HepG2 (cell line): ENCODE results near the gene LMAN2. TPM values are rescaled to one million over a fixed set of nuclear protein-coding genes. Genes with fewer than 3 reads are reported as not detected.

Source experiments
- ATAC-seq: fragments of 200-7000 bp; cut with Tn5 transposase; 3 replicates; pipeline ENCODE4 v1.9.1; 2020; ENCODE audit warnings: mild to moderate bottlenecking, moderate library complexity
- BruUV-seq: library from RNA; stranded (reverse); fragments of 400-500 nt; replicated peaks from 2 replicates; lab custom pipeline; 2021; lab: Mats Ljungman, UMichigan
- CTCF ChIA-PET: fragments of 300-600 bp; formaldehyde crosslinking; extraction: SDS; loops from one replicate; lab custom pipeline; 2021; ENCODE audit warnings: low total read pairs, inconsistent platforms, low intra/inter-chr PET ratio; lab: Yijun Ruan, JAX
- POLR2A ChIA-PET: fragments of 350-600 bp; sonication (Branson Sonifier 250); formaldehyde crosslinking; loops from one replicate; lab custom pipeline; 2020; ENCODE audit warnings: antibody characterized with exemption, inconsistent platforms; lab: Yijun Ruan, JAX
- DNase-seq: peaks from one replicate; pipeline ENCODE4 v3.0.0-alpha.2; 2015; ENCODE audit warnings: low spot score
- FAIRE-seq: peaks from 3 replicates; lab custom pipeline; 2011; peaks lifted over from hg19 to GRCh38; lab: Jason Lieb, UNC
- H2AFZ ChIP-seq: one replicate; pipeline ENCODE4 v1.6.1; 2011; ENCODE audit warnings: low read length, inconsistent platforms
- H3K27ac ChIP-seq: fragments of 300-600 bp; 3 replicates; pipeline ENCODE4 v1.8.0; 2011; ENCODE audit warnings: mixed run types, mild to moderate bottlenecking, mixed read lengths, low read length, inconsistent platforms; ENCODE audit not compliant: insufficient read depth; ENCODE audit errors: extremely low read length
- H3K27me3 ChIP-seq, 2 experiments: fragments of 200-600 bp in 1 of 2; 2 replicates in 1 of 2; 3 replicates in 1 of 2; pipeline versions ENCODE4 v1.6.0 to v1.8.0; 2011; ENCODE audit warnings: low read length in 2 of 2, mild to moderate bottlenecking in 2 of 2, moderate library complexity in 2 of 2, inconsistent platforms in 1 of 2; ENCODE audit not compliant: insufficient read depth in 2 of 2, control insufficient read depth in 1 of 2
- H3K36me3 ChIP-seq, 2 experiments: fragments of 200-600 bp in 1 of 2; replicated peaks in 1 of 2; 2 replicates in 1 of 2; 3 replicates in 1 of 2; pipeline versions ENCODE4 v1.5.1 to v1.8.0; 2011; ENCODE audit warnings: low read length in 2 of 2, inconsistent platforms in 1 of 2; ENCODE audit not compliant: insufficient read depth in 2 of 2, control insufficient read depth in 1 of 2
- H3K4me1 ChIP-seq: 2 replicates; pipeline ENCODE4 v1.5.1; 2012; ENCODE audit warnings: low read length, inconsistent platforms; ENCODE audit not compliant: insufficient read depth
- H3K4me2 ChIP-seq: 2 replicates; pipeline ENCODE4 v1.6.0; 2011; ENCODE audit warnings: low read depth, low read length, inconsistent platforms
- H3K4me3 ChIP-seq, 3 experiments: fragments of 200-600 bp in 1 of 3; sonication (generic), shearing (Covaris generic) in 1 of 3; replicated peaks in 1 of 3; 2 replicates each; pipeline ENCODE4 v1.5.1; 2011 to 2016; ENCODE audit warnings: low read length in 3 of 3, inconsistent platforms in 2 of 3, low read depth in 2 of 3, mild to moderate bottlenecking in 2 of 3, control low read depth in 1 of 3, mixed read lengths in 1 of 3; ENCODE audit not compliant: insufficient read depth in 1 of 3
- H3K79me2 ChIP-seq: one replicate; pipeline ENCODE4 v1.6.1; 2011; ENCODE audit warnings: low read length, inconsistent platforms; ENCODE audit not compliant: insufficient read depth
- H3K9ac ChIP-seq: 2 replicates; pipeline ENCODE4 v1.6.0; 2011; ENCODE audit warnings: mild to moderate bottlenecking, low read depth, low read length, inconsistent platforms; ENCODE audit not compliant: insufficient read depth
- H3K9me3 ChIP-seq: 2 replicates; pipeline ENCODE4 v1.5.1; 2012; ENCODE audit warnings: mild to moderate bottlenecking, low read length
- H4K20me1 ChIP-seq: 2 replicates; pipeline ENCODE4 v1.6.0; 2011; ENCODE audit warnings: inconsistent platforms, mild to moderate bottlenecking, low read length, moderate library complexity; ENCODE audit not compliant: insufficient read depth
- FOXK2 ChIP-seq: fragments of 450-650 bp; IDR thresholded peaks from 2 replicates; pipeline ENCODE4 v1.6.1; 2016
- ISL2 ChIP-seq: sonication (generic); formaldehyde crosslinking; IDR thresholded peaks from 2 replicates; pipeline ENCODE4 v1.5.0; 2020; ENCODE audit warnings: missing genetic modification reagents
- MAFK ChIP-seq, 2 experiments: IDR thresholded peaks in 1 of 2; conservative IDR thresholded peaks in 1 of 2; 2 replicates each; pipeline ENCODE4 v1.6.1; 2011; ENCODE audit warnings: improper control_type of control experiment in 2 of 2, low read length in 2 of 2
- ZNF260 ChIP-seq: sonication (generic); formaldehyde crosslinking; IDR thresholded peaks from 2 replicates; pipeline ENCODE4 v1.4.0; 2020; ENCODE audit warnings: missing genetic modification reagents, low read depth, mild to moderate bottlenecking, borderline replicate concordance
- ZNF513 ChIP-seq: sonication (generic); formaldehyde crosslinking; conservative IDR thresholded peaks from 2 replicates; pipeline ENCODE4 v1.5.0; 2020; ENCODE audit warnings: missing genetic modification reagents
- WGBS: methylation state at CpG from one replicate; pipeline ENCODE4 v1.1.6; 2017; ENCODE audit warnings: low lambda C conversion rate; 5-methylcytosine and 5-hydroxymethylcytosine counted together
- in situ Hi-C: cut with HindIII; loops from 2 replicates; pipeline ENCODE4 v1.10.0; 2017; ENCODE audit warnings: low pct_unique_long_range_greater_than_20kb; ENCODE audit not compliant: extremely low pct_ligation_motif_present
- intact Hi-C: fragments of 100-400 bp; cut with micrococcal nuclease; formaldehyde crosslinking; loops from one replicate; pipeline ENCODE4 v1.10.0; 2022; ENCODE audit not compliant: unreplicated experiment
- polyA plus RNA-seq, 8 experiments: library from polyadenylated mRNA; depleted of rRNA in 3 of 8; stranded (reverse) in 7 of 8; unstranded in 1 of 8; fragments of >200 nt; fragmentation: Illumina TruSeq in 4 of 8; extraction: Trizol in 4 of 8; gene quantifications; 2 replicates each; pipeline versions ENCODE4 v1.2.1 to v1.2.3, GENCODE V29; 2011 to 2016; ENCODE audit warnings: low read depth in 4 of 8, missing spikeins in 1 of 8, mixed read lengths in 1 of 8; ENCODE audit not compliant: insufficient read depth in 1 of 8
- total RNA-seq, 5 experiments: library from RNA; depleted of rRNA; stranded (reverse); fragments of >200 nt; fragmentation: Illumina TruSeq; extraction: Trizol; gene quantifications; 2 replicates each; pipeline ENCODE4 v1.2.3, GENCODE V29; 2016; ENCODE audit warnings: low read depth in 1 of 5
- TF ChIP-seq, protein P1 (sequence below): IDR thresholded peaks from 2 replicates; pipeline ENCODE4 v1.6.1; 2016; ENCODE audit warnings: missing compliant biosample characterization, missing genetic modification reagents, borderline replicate concordance

The LMAN2 gene
- total and polyA plus RNA-seq, 2 of the 13 experiments (the other 11 are each of a cell fraction or from before 2014, with no cell fraction given) = 191 to 197 TPM

- ATAC-seq (no peak), DNase-seq (no peak), FAIRE-seq (no peak)
- peaks cover 32% of the 10 kb centered on the region for H3K4me1 ChIP-seq
- intact Hi-C loops (no loop called here), in situ Hi-C loops (loop anchor here (5.0 kb wide), 1 partner anchor 189 kb away; no protein-coding TSS in a partner anchor)
- peaks cover 16% of the 10 kb centered on the region for H4K20me1 ChIP-seq
- H3K27ac ChIP-seq = no peak overlapping the region
- ChIA-PET POLR2A (interaction anchor here (0.7 kb wide), 1 partner anchor 197 kb away, joined by 3 read pairs; no protein-coding TSS in a partner anchor), CTCF (no interaction called here)
- no TSS peak for BruUV-seq
- no peak overlapping the region for H2AFZ ChIP-seq
- H3K9ac ChIP-seq = no peak overlapping the region
- no peak overlapping the region for H3K4me3 ChIP-seq
- WGBS = 94% methylated on average over 2 of the region's 2 CpGs
- H3K4me2 ChIP-seq = no peak overlapping the region
- H3K36me3 ChIP-seq = peaks cover 3 to 19% of the 10 kb centered on the region in 2 experiments; a peak in 4 of 5 replicates
- no peaks in the 10 kb centered on the region for H3K9me3 ChIP-seq
- TF ChIP-seq ISL2 (CRISPR knock-in tag) (no peak), ZNF513 (CRISPR knock-in tag) (no peak), MAFK (conservative IDR thresholded peaks at IDR 0.05 in 1 of 2, IDR thresholded peaks at IDR 0.05 in 1 of 2; ENCODE audit: low read length in 2 of 2) (no peak), ZNF260 (CRISPR knock-in tag) (no peak), FOXK2 (no peak)
- TF ChIP-seq, protein P1, sequence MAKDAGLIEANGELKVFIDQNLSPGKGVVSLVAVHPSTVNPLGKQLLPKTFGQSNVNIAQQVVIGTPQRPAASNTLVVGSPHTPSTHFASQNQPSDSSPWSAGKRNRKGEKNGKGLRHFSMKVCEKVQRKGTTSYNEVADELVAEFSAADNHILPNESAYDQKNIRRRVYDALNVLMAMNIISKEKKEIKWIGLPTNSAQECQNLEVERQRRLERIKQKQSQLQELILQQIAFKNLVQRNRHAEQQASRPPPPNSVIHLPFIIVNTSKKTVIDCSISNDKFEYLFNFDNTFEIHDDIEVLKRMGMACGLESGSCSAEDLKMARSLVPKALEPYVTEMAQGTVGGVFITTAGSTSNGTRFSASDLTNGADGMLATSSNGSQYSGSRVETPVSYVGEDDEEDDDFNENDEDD (CRISPR knock-in tag) = no peak
- peaks cover 31% of the 10 kb centered on the region for H3K79me2 ChIP-seq
- no peaks in the 10 kb centered on the region; a peak in 1 of 5 replicates for H3K27me3 ChIP-seq
Observed at GRCh38 chr5:177300951-177301350, 50.5 kb downstream of the LMAN2 start.
